ENCODE results near the gene MARCHF10. TPM values are rescaled to one million over a fixed set of nuclear protein-coding genes. Genes with fewer than 3 reads are reported as not detected.

The MARCHF10 gene
- total and polyA plus RNA-seq, 9 of the 15 experiments (the other 6 are each of a cell fraction or from before 2014, with no cell fraction given): not detected

- TF ChIP-seq ZMIZ1 (IDR thresholded peaks at IDR 0.05; ENCODE audit: low read depth in 2 of 2, low read length in 2 of 2): no peak
- 0 out of 4 replicates have a peak, but pooled peaks of 1 of the 2 experiments have one; percentile 22 for TF ChIP-seq HDAC1 (IDR thresholded peaks at IDR 0.05)
- peak; percentile 77 for TF ChIP-seq HMGN3 (IDR thresholded peaks at IDR 0.05; ENCODE audit: borderline replicate concordance, extremely low read depth, insufficient read length, low read depth, low read length)
- peak; percentile 59 for TF ChIP-seq SMC3 (conservative IDR thresholded peaks at IDR 0.05; ENCODE audit: insufficient read depth, low read depth, low read length)
These were observed 115.2 kb downstream of the MARCHF10 start (continued) for GRCh38 chr17:62692721-62693431.

GRCh38 chr17:62692159-62692651, 115.9 kb downstream of the MARCHF10 start:
- H3K27me3 ChIP-seq (ENCODE audit: control insufficient read depth in 2 of 2, insufficient read depth in 2 of 2, low read length in 2 of 2): no peaks in the 10 kb centered on the region
- H2AFZ ChIP-seq (ENCODE audit: low read depth, low read length): no peak overlapping the region
- no peak overlapping the region for H3K4me2 ChIP-seq (ENCODE audit: insufficient read depth, low read length)
- no peak for DNase-seq (ENCODE audit: extremely low read depth in 1 of 4, low spot score in 3 of 4)
- peak overlapping the region; percentile 7; the same call in 2 of the 3 replicates for H3K27ac ChIP-seq (ENCODE audit: extremely low read depth, low read depth, low read length)
- no peaks in the 10 kb centered on the region for H3K9me3 ChIP-seq (replicated peaks; ENCODE audit: control insufficient read depth, insufficient read depth, low read depth, low read length)
- ChIA-PET POLR2A (interaction anchor here (0.8 kb wide), 1 partner anchor 270 kb away, joined by 3 read pairs; no protein-coding TSS in a partner anchor), CTCF (ENCODE audit: low intra/inter-chr PET ratio) (interaction anchor here (0.7 kb wide), 1 partner anchor 346 kb away, joined by 4 read pairs; no protein-coding TSS in a partner anchor)
- 91% methylated on average over 11 of the region's 20 CpGs for WGBS (ENCODE audit: insufficient coverage, low coverage, missing lambda C conversion rate)
- peaks cover 3% of the 10 kb centered on the region for H3K9me1 ChIP-seq (ENCODE audit: control insufficient read depth, insufficient read depth, low read length)
- FAIRE-seq: no peak
- H4K20me1 ChIP-seq (replicated peaks; ENCODE audit: control insufficient read depth, insufficient read depth, low read length): no peaks in the 10 kb centered on the region
- BruUV-seq (replicated peaks): no TSS peak
- H3K4me1 ChIP-seq (replicated peaks in 1 of 2; ENCODE audit: control insufficient read depth in 2 of 2, insufficient read depth in 2 of 2, low read length in 2 of 2): peaks cover 29 to 57% of the 10 kb centered on the region in 2 experiments; a peak in 4 of 5 replicates
- H3K36me3 ChIP-seq (ENCODE audit: control insufficient read depth, insufficient read depth, low read length): no peaks in the 10 kb centered on the region; the same call in 2 of the 3 replicates
- intact Hi-C loops (cut with micrococcal nuclease): no loop called here
- no peak for ATAC-seq
- H3K9ac ChIP-seq (ENCODE audit: insufficient read depth in 1 of 2, low read depth in 2 of 2, low read length in 2 of 2): peak overlapping the region in 1 of 2 experiments; percentile 77; a peak in 2 of 4 replicates
- no peaks in the 10 kb centered on the region for H3K79me2 ChIP-seq (ENCODE audit: control insufficient read depth, insufficient read depth, low read length)
- in situ Hi-C loops (cut with MboI): loop anchor here (25.0 kb wide), 1 partner anchor 720 kb away; no protein-coding TSS in a partner anchor
- no peak overlapping the region for H3K4me3 ChIP-seq
- TF ChIP-seq ZNF184 (CRISPR knock-in tag; IDR thresholded peaks at IDR 0.05) (no peak), HINFP (tag; conservative IDR thresholded peaks at IDR 0.05; ENCODE audit: low read depth) (no peak), GABPB1 (CRISPR knock-in tag; IDR thresholded peaks at IDR 0.05) (no peak), MXI1 (IDR thresholded peaks at IDR 0.05; ENCODE audit: low read depth, low read length) (no peak)

All from K562 (cell line).